Measurements from ENCODE around the gene PGM2L1. TPM values are rescaled to one million over a fixed set of nuclear protein-coding genes. Genes with fewer than 3 reads are reported as not detected.
A peak's percentile ranks its signal among the peaks of the same experiment; 100 is the strongest.

PGM2L1 gene
- total RNA-seq, 3 donors from 2014 or later, result 8.3 to 12.2 (median 12.0) TPM

GRCh38 chr11:74288911-74289310 is 109.3 kb downstream of the PGM2L1 start:
- no peak for TF ChIP-seq CTCF (IDR thresholded peaks at IDR 0.05)
- intact Hi-C loops (cut with DNase I, micrococcal nuclease), result no loop called here
- Histone ChIP-seq H3K4me3 (no peak overlapping the region), H3K36me3 (ENCODE audit: low read depth) (no peaks in the 10 kb centered on the region), H3K9me3 (no peaks in the 10 kb centered on the region), H3K4me1 (ENCODE audit: low read depth) (no peaks in the 10 kb centered on the region)
- DNase-seq, result no peak
- no peak for ATAC-seq

- no peak for TF ChIP-seq CTCF (IDR thresholded peaks at IDR 0.05)
- ATAC-seq, result peak; percentile 25
- Histone ChIP-seq H3K9me3 (no peaks in the 10 kb centered on the region), H3K36me3 (ENCODE audit: low read depth) (no peaks in the 10 kb centered on the region), H3K4me3 (no peak overlapping the region), H3K4me1 (ENCODE audit: low read depth) (no peaks in the 10 kb centered on the region)
- intact Hi-C loops (cut with DNase I, micrococcal nuclease), result no loop called here
- DNase-seq, result no peak
Observed at GRCh38 chr11:74288161-74288560, 110.1 kb downstream of the PGM2L1 start.

- no peak for ATAC-seq
- no peak for DNase-seq
- no peak for TF ChIP-seq CTCF (IDR thresholded peaks at IDR 0.05)
- intact Hi-C loops (cut with DNase I, micrococcal nuclease), result no loop called here
- no peaks in the 10 kb centered on the region for H3K4me1 ChIP-seq (ENCODE audit: low read depth)
- H3K4me3 ChIP-seq, result no peak overlapping the region
- H3K9me3 ChIP-seq, result no peaks in the 10 kb centered on the region
- no peaks in the 10 kb centered on the region for H3K36me3 ChIP-seq (ENCODE audit: low read depth)
Observed at GRCh38 chr11:74284466-74284865, 113.8 kb downstream of the PGM2L1 start.

GRCh38 chr11:74283580-74284180 is 114.6 kb downstream of the PGM2L1 start:
- TF ChIP-seq CTCF (IDR thresholded peaks at IDR 0.05), result no peak
- H3K9me3 ChIP-seq, result no peaks in the 10 kb centered on the region
- peak; percentile 79 for ATAC-seq
- no peaks in the 10 kb centered on the region for H3K4me1 ChIP-seq (ENCODE audit: low read depth)
- intact Hi-C loops (cut with DNase I, micrococcal nuclease), result no loop called here
- no peaks in the 10 kb centered on the region for H3K36me3 ChIP-seq (ENCODE audit: low read depth)
- no peak overlapping the region for H3K4me3 ChIP-seq
- DNase-seq, result no peak

GRCh38 chr11:74282914-74283371 is 115.3 kb downstream of the PGM2L1 start:
- ATAC-seq, result no peak
- no peaks in the 10 kb centered on the region for H3K4me1 ChIP-seq (ENCODE audit: low read depth)
- intact Hi-C loops (cut with DNase I, micrococcal nuclease), result no loop called here
- TF ChIP-seq CTCF (IDR thresholded peaks at IDR 0.05), result no peak
- H3K36me3 ChIP-seq (ENCODE audit: low read depth), result no peaks in the 10 kb centered on the region
- H3K4me3 ChIP-seq, result no peak overlapping the region
- no peak for DNase-seq
- H3K9me3 ChIP-seq, result no peaks in the 10 kb centered on the region

GRCh38 chr11:74282421-74282820 is 115.8 kb downstream of the PGM2L1 start:
- no peaks in the 10 kb centered on the region for H3K4me1 ChIP-seq (ENCODE audit: low read depth)
- H3K9me3 ChIP-seq, result no peaks in the 10 kb centered on the region
- H3K4me3 ChIP-seq, result no peak overlapping the region
- no peak for ATAC-seq
- no peak for DNase-seq
- H3K36me3 ChIP-seq (ENCODE audit: low read depth), result no peaks in the 10 kb centered on the region
- TF ChIP-seq CTCF (IDR thresholded peaks at IDR 0.05), result no peak
- intact Hi-C loops (cut with DNase I, micrococcal nuclease), result no loop called here

Data from mucosa of descending colon (tissue), 3 donors.